MCF 10A (cell line): ENCODE data around the gene ACSL4. TPM values are rescaled to one million over a fixed set of nuclear protein-coding genes. Genes with fewer than 3 reads are reported as not detected.

Experiments used
- BruUV-seq: library from RNA; stranded (reverse); fragments of 400-500 nt; replicated peaks from 2 replicates; lab custom pipeline; 2021; lab: Mats Ljungman, UMichigan
- CTCF ChIA-PET: fragments of 300-600 bp; sonication (Branson Sonifier 250); formaldehyde crosslinking; extraction: SDS; loops from one replicate; lab custom pipeline; 2021; ENCODE audit warnings: antibody characterized with exemption, inconsistent platforms; lab: Yijun Ruan, JAX
- POLR2A ChIA-PET: fragments of 300-600, 350-650 bp; sonication (Branson Sonifier 250); formaldehyde crosslinking; extraction: SDS; loops from one replicate; lab custom pipeline; 2020; ENCODE audit warnings: antibody characterized with exemption, inconsistent platforms; lab: Yijun Ruan, JAX
- DNase-seq: peaks from one replicate; pipeline ENCODE4 v3.0.0-alpha.2; 2018; ENCODE audit not compliant: unreplicated experiment
- H3K27ac Mint-ChIP-seq: one replicate; pipeline ENCODE4 v1.8.0; 2022; ENCODE audit warnings: mild to moderate bottlenecking, low read depth, mixed read lengths; ENCODE audit not compliant: unreplicated experiment
- H3K27me3 Mint-ChIP-seq: one replicate; pipeline ENCODE4 v1.8.0; 2022; ENCODE audit warnings: mixed read lengths; ENCODE audit not compliant: insufficient read depth, unreplicated experiment
- H3K36me3 Mint-ChIP-seq: one replicate; pipeline ENCODE4 v1.8.0; 2022; ENCODE audit warnings: mild to moderate bottlenecking, moderate library complexity, mixed read lengths; ENCODE audit not compliant: insufficient read depth, unreplicated experiment
- H3K4me1 Mint-ChIP-seq: one replicate; pipeline ENCODE4 v1.8.0; 2022; ENCODE audit warnings: mixed read lengths; ENCODE audit not compliant: insufficient read depth, unreplicated experiment
- H3K4me3 Mint-ChIP-seq: one replicate; pipeline ENCODE4 v1.8.0; 2022; ENCODE audit warnings: mild to moderate bottlenecking, moderate library complexity, mixed read lengths; ENCODE audit not compliant: unreplicated experiment
- H3K9me3 Mint-ChIP-seq: one replicate; pipeline ENCODE4 v1.8.0; 2022; ENCODE audit warnings: mixed read lengths; ENCODE audit not compliant: unreplicated experiment
- intact Hi-C: fragments of 100-400 bp; cut with micrococcal nuclease; formaldehyde crosslinking; loops from 2 replicates; pipeline ENCODE4 v1.14.1; 2022
- total RNA-seq: library from RNA; stranded (reverse); gene quantifications from 2 replicates; pipeline ENCODE4 v1.2.3, GENCODE V29; 2022
- TF ChIP-seq, protein P1 (sequence below): fragments of 200-600 bp; IDR thresholded peaks from one replicate; pipeline ENCODE4 v1.8.0; 2022; ENCODE audit warnings: antibody characterized with exemption, mild to moderate bottlenecking; ENCODE audit not compliant: unreplicated experiment

Gene ACSL4
- total RNA-seq, 1 experiment from 2014 or later: 70.1 TPM

DNA sequence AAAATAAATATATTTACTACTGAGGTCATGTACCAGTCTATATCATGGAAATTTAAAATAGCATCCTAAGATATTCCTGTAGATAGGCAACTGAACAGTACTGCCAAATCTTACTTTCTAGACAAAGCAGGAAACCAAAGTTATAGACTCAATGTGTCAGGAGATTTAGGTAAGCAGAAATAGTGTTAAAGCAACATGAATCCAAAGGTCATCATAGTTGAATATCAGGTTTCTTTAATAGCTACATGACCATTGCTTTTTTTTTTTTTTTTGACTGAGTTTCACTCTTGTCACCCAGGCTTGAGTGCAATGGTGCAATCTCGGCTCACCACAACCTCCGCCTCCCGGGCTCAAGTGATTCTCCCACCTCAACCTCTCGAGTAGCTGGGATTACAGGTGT is 20.2 kb upstream of the ACSL4 start:
- Mint-ChIP-seq H3K4me3 (no peak overlapping the region), H3K36me3 (no peaks in the 10 kb centered on the region), H3K9me3 (peaks cover 17% of the 10 kb centered on the region), H3K4me1 (no peaks in the 10 kb centered on the region), H3K27ac (no peak overlapping the region), H3K27me3 (peaks cover 23% of the 10 kb centered on the region)
- intact Hi-C loops: no loop called here
- TF ChIP-seq, protein P1, sequence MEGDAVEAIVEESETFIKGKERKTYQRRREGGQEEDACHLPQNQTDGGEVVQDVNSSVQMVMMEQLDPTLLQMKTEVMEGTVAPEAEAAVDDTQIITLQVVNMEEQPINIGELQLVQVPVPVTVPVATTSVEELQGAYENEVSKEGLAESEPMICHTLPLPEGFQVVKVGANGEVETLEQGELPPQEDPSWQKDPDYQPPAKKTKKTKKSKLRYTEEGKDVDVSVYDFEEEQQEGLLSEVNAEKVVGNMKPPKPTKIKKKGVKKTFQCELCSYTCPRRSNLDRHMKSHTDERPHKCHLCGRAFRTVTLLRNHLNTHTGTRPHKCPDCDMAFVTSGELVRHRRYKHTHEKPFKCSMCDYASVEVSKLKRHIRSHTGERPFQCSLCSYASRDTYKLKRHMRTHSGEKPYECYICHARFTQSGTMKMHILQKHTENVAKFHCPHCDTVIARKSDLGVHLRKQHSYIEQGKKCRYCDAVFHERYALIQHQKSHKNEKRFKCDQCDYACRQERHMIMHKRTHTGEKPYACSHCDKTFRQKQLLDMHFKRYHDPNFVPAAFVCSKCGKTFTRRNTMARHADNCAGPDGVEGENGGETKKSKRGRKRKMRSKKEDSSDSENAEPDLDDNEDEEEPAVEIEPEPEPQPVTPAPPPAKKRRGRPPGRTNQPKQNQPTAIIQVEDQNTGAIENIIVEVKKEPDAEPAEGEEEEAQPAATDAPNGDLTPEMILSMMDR: no peak
- ChIA-PET CTCF (interaction anchor here (0.6 kb wide), 1 partner anchor 15 kb away, joined by 4 read pairs; no protein-coding TSS in a partner anchor), POLR2A (interaction anchor here (0.6 to 1.4 kb wide), 4 partner anchors 11 to 284 kb away, joined by 3 to 4 read pairs (median 3); no protein-coding TSS in a partner anchor)
- no TSS peak for BruUV-seq
- DNase-seq: no peak

GRCh38 chrX:109751698-109752097 is 18.6 kb upstream of the ACSL4 start:
- H3K36me3 Mint-ChIP-seq: no peaks in the 10 kb centered on the region
- POLR2A ChIA-PET: interaction anchor here (0.6 kb wide), 1 partner anchor 26 kb away, joined by 3 read pairs; no protein-coding TSS in a partner anchor
- peaks cover 23% of the 10 kb centered on the region for H3K27me3 Mint-ChIP-seq
- no peak overlapping the region for H3K27ac Mint-ChIP-seq
- CTCF ChIA-PET: no interaction called here
- H3K4me3 Mint-ChIP-seq: no peak overlapping the region
- intact Hi-C loops: no loop called here
- no peak for DNase-seq
- BruUV-seq: no TSS peak
- H3K4me1 Mint-ChIP-seq: no peaks in the 10 kb centered on the region
- TF ChIP-seq, protein P1: no peak
- peaks cover 17% of the 10 kb centered on the region for H3K9me3 Mint-ChIP-seq

DNA sequence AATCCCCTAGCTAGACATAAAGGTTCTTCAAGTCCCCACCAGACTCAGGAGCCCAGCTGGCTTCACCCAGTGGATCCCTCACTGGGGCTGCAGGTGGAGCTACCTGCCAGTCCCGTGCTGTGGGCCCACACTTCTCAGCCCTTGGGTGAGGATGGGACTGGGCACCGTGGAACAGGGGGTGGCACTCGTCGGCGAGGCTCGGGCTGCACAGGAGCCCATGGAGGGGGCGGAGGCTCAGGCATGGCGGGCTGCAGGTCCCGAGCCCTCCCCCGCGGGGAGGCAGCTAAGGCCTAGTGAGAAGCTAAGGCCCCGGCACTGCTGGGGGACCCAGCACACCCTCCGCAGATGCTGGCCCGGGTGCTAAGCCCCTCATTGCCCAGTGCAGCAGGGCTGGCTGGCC is 16.1 kb upstream of the ACSL4 start:
- Mint-ChIP-seq H3K27ac (no peak overlapping the region), H3K4me3 (no peak overlapping the region), H3K9me3 (no peaks in the 10 kb centered on the region), H3K27me3 (peaks cover 43% of the 10 kb centered on the region), H3K4me1 (no peaks in the 10 kb centered on the region), H3K36me3 (no peaks in the 10 kb centered on the region)
- intact Hi-C loops: no loop called here
- ChIA-PET POLR2A (interaction anchor here (1.2 kb wide), 1 partner anchor 9 kb away, joined by 7 read pairs; no protein-coding TSS in a partner anchor), CTCF (interaction anchor here (0.6 kb wide), 1 partner anchor 214 kb away, joined by 4 read pairs; no protein-coding TSS in a partner anchor)
- no TSS peak for BruUV-seq
- TF ChIP-seq, protein P1: no peak
- DNase-seq: no peak

- BruUV-seq: no TSS peak
- H3K9me3 Mint-ChIP-seq: no peaks in the 10 kb centered on the region
- intact Hi-C loops: no loop called here
- ChIA-PET CTCF (interaction anchor here (0.8 kb wide), 1 partner anchor 64 kb away, joined by 3 read pairs; no protein-coding TSS in a partner anchor), POLR2A (no interaction called here)
- peaks cover 43% of the 10 kb centered on the region for H3K27me3 Mint-ChIP-seq
- peaks cover 2% of the 10 kb centered on the region for H3K4me1 Mint-ChIP-seq
- no peak overlapping the region for H3K4me3 Mint-ChIP-seq
- H3K36me3 Mint-ChIP-seq: no peaks in the 10 kb centered on the region
- DNase-seq: no peak
- no peak overlapping the region for H3K27ac Mint-ChIP-seq
- TF ChIP-seq, protein P1: no peak
Measured at GRCh38 chrX:109747681-109748080, 14.6 kb upstream of the ACSL4 start.
